Measurements from ENCODE around the gene PCDHB14.
"Not testable (repeated sequence)": the region's sequence is repeated elsewhere in the genome, so short reads cannot be mapped to it uniquely, and the experiment has no call there.

PCDHB14 gene

DNA sequence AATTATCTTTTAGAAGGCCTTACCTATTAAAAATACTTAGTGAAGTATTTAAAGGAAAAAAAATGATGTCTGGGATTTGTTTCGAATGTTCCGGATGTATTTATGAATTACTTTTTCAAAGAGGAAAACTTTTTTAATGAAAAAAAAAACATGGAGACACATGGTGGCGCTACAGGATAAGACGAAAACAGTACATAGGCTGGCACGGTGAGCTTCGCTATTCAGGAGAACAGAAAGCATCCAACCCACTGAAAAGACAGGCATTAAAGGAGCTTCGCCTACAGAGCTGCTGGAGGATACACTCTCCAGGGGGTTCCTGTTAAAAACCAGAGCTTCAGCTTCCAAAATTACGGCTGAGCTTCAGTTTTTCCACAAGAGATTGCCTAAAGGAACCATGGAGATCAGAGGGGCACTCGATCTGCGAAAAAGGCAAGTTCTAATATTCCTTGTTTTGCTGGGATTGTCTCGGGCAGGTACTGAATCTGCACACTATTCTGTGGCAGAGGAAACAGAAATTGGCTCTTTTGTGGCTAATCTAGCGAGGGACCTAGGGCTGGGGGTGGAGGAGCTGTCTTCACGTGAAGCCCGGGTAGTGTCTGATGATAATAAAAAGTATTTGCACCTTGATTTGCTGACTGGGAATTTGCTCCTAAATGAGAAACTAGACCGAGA is at the start of gene PCDHB14:
PCDHB14 (plus strand) TSS at position 232 of the 672 bp plus-strand sequence; CDS start at position 395, 163 bp downstream.
- peak; percentile 15 for DNase-seq (ENCODE audit: low read depth)

GRCh38 chr5:141174291-141175104 is 48.6 kb upstream of the PCDHB14 start:
- not testable (repeated sequence) for DNase-seq (ENCODE audit: low read depth)

DNA sequence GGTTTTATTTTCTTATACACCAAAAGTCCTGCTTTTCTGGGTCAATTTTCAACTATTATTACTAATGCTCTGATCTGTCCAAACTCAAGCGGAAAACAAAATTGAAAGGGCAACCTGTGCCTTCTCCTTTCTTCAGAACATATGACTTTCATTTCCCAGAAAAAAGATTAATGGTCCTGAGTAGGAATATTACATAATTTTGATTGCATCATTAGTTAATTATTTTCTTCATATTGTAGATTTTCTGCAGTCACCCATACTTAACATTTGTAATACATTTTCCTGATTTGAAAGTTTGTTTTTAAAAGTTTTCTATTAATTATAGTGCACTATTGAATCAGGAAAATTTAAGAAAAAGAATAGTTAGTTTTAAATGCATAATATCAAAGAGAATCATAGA is 47.2 kb upstream of the PCDHB14 start:
- no peak for DNase-seq (ENCODE audit: low read depth)

DNA sequence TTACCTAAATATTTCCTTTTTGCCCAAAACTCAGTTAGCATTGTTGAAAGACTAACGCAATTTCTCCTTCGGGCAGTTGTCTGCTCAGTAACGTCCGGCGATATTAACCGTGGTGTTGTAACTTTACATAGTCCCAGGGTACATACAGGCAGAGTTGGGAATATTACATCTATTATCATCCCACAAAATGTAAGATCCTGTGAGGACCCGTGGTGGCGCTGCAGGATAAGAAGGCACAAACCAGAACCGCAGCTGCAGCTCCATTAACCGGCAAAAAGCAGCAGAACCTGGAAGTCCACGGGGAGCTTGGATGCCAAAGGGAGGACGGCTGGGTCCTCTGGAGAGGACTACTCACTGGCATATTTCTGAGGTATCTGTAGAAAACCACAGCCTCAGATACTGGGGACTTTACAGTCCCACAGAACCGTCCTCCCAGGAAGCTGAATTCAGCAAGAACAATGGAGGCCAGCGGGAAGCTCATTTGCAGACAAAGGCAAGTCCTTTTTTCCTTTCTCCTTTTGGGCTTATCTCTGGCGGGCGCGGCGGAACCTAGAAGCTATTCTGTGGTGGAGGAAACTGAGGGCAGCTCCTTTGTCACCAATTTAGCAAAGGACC is 45.5 kb upstream of the PCDHB14 start, which contains the start of gene PCDHB8:
PCDHB8 (plus strand) TSS at position 214 of the 615 bp plus-strand sequence; CDS start at position 459, 245 bp downstream.
- DNase-seq (ENCODE audit: low read depth) = not testable (repeated sequence)

GRCh38 chr5:141179371-141179770 is 43.8 kb upstream of the PCDHB14 start:
- not testable (repeated sequence) for DNase-seq (ENCODE audit: low read depth)

DNA sequence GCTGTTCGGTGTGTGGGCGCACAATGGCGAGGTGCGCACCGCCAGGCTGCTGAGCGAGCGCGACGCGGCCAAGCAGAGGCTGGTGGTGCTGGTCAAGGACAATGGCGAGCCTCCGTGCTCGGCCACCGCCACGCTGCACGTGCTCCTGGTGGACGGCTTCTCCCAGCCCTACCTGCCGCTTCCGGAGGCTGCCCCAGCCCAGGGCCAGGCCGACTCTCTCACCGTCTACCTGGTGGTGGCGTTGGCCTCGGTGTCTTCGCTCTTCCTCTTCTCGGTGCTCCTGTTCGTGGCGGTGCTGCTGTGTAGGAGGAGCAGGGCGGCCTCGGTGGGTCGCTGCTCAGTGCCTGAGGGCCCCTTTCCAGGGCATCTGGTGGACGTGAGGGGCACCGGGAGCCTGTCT is 43.3 kb upstream of the PCDHB14 start:
- DNase-seq (ENCODE audit: low read depth) = not testable (repeated sequence)

GRCh38 chr5:141180313-141180712 is 42.8 kb upstream of the PCDHB14 start:
- DNase-seq (ENCODE audit: low read depth) = no peak

DNA sequence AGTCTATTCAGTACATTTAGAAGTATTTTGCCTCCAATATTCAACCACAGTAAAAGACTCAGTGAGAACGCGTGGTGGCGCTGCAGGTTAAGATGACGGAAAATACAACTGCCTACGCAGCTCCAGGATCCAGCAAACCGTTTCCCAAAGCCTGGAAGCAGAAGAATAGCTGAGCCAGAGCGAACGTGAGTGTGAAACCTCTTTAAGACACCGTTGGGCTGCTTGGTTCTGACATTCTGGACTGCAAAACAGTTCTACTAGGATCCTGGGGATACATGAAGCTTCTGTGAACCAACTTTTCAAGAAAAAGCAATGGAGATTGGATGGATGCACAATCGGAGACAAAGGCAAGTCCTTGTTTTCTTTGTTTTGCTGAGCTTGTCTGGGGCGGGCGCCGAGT is 40.9 kb upstream of the PCDHB14 start, which contains the start of gene PCDHB16:
PCDHB16 (plus strand) TSS at position 140 of the 400 bp plus-strand sequence; CDS start at position 313, 173 bp downstream.
- peak; percentile 5 for DNase-seq (ENCODE audit: low read depth)

GRCh38 chr5:141184117-141184855 is 38.9 kb upstream of the PCDHB14 start:
- DNase-seq (ENCODE audit: low read depth) = not testable (repeated sequence)

- no peak for DNase-seq (ENCODE audit: low read depth)
Observed at GRCh38 chr5:141186897-141187512, 36.1 kb upstream of the PCDHB14 start, which contains the start of gene PCDHB9. PCDHB9 (plus strand) TSS chr5:141187161; CDS start chr5:141187319, 158 bp downstream.

DNA sequence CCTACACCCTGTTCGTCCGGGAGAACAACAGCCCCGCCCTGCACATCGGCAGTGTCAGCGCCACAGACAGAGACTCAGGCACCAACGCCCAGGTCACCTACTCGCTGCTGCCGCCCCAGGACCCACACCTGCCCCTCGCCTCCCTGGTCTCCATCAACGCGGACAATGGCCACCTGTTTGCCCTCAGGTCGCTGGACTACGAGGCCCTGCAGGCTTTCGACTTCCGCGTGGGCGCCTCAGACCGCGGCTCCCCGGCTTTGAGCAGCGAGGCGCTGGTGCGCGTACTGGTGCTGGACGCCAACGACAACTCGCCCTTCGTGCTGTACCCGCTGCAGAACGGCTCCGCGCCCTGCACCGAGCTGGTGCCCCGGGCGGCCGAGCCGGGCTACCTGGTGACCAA is 34.5 kb upstream of the PCDHB14 start:
- DNase-seq (ENCODE audit: low read depth) = not testable (repeated sequence)

- not testable (repeated sequence) for DNase-seq (ENCODE audit: low read depth)
Observed at GRCh38 chr5:141189131-141189530, 34.0 kb upstream of the PCDHB14 start.

DNA sequence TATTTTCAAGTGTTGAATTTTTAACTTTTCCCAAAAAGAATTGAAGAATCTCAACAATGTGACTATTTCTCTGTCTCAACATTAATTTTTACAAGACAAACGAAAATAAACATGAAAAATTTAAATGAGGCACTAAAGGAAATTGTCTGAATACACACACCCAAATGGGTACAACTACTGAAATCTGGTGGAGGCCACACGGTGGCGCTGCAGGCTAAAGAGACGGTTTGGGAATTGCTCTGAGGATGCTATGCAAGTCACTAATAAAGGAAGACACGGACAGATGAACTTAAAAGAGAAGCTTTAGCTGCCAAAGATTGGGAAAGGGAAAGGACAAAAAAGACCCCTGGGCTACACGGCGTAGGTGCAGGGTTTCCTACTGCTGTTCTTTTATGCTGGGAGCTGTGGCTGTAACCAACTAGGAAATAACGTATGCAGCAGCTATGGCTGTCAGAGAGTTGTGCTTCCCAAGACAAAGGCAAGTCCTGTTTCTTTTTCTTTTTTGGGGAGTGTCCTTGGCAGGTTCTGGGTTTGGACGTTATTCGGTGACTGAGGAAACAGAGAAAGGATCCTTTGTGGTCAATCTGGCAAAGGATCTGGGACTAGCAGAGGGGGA is 30.9 kb upstream of the PCDHB14 start, which contains the start of gene PCDHB10:
PCDHB10 (plus strand) TSS at position 244 of the 616 bp plus-strand sequence; CDS start at position 444, 200 bp downstream.
- peak; percentile 10 for DNase-seq (ENCODE audit: low read depth)

DNA sequence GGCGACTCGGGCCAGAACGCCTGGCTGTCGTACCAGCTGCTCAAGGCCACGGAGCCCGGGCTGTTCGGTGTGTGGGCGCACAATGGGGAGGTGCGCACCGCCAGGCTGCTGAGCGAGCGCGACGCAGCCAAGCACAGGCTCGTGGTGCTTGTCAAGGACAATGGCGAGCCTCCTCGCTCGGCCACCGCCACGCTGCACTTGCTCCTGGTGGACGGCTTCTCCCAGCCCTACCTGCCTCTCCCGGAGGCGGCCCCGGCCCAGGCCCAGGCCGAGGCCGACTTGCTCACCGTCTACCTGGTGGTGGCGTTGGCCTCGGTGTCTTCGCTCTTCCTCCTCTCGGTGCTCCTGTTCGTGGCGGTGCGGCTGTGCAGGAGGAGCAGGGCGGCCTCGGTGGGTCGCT is 28.8 kb upstream of the PCDHB14 start:
- DNase-seq (ENCODE audit: low read depth) = not testable (repeated sequence)

- no peak for DNase-seq (ENCODE audit: low read depth)
Observed at GRCh38 chr5:141196363-141196762, 26.8 kb upstream of the PCDHB14 start.

- DNase-seq (ENCODE audit: low read depth) = no peak
Observed at GRCh38 chr5:141199359-141200235, 23.5 kb upstream of the PCDHB14 start, which contains the start of gene PCDHB11. PCDHB11 (plus strand) TSS chr5:141199627; CDS start chr5:141199775, 148 bp downstream.

DNA sequence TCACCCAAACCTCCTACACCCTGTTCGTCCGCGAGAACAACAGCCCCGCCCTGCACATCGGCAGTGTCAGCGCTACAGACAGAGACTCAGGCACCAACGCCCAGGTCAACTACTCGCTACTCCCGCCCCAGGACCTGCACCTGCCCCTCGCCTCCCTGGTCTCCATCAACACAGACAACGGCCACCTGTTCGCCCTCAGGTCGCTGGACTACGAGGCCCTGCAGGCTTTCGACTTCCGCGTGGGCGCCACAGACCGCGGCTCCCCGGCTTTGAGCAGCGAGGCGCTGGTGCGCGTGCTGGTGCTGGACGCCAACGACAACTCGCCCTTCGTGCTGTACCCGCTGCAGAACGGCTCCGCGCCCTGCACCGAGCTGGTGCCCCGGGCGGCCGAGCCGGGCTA is 22.0 kb upstream of the PCDHB14 start:
- not testable (repeated sequence) for DNase-seq (ENCODE audit: low read depth)

DNA sequence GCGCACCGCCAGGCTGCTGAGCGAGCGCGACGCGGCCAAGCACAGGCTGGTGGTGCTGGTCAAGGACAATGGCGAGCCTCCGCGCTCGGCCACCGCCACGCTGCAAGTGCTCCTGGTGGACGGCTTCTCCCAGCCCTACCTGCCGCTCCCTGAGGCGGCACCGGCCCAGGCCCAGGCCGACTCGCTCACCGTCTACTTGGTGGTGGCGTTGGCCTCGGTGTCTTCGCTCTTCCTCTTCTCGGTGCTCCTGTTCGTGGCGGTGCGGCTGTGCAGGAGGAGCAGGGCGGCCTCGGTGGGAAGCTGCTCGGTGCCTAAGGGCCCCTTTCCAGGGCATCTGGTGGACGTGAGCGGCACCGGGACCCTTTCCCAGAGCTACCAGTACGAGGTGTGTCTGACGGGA is 21.5 kb upstream of the PCDHB14 start:
- not testable (repeated sequence) for DNase-seq (ENCODE audit: low read depth)

DNA sequence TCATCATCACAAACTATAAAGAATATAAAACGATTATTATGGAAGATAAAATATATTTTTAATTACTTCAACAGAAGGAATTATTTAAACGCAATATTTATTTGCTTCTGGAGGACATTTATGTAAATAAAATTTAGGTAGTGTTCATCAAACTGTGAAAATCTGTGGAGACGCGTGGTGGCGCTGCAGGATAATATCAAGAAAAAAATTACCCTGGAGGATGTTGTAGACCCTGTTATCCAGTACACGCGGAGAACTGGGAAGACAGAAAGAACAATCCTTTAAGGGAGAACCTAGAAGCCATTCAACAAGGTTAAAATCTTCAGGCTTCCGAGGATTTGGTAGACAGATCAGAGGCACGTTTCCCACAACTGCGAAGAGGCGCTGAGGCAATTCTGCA is 14.7 kb upstream of the PCDHB14 start, which contains the start of gene PCDHB12:
PCDHB12 (plus strand) TSS at position 242 of the 400 bp plus-strand sequence. CDS start 189 bp downstream, outside the sequence.
- DNase-seq (ENCODE audit: low read depth) = no peak

All from amniotic epithelial cell (primary cell).